MM.1S (cell line): ENCODE results near the gene GRAMD2A.

Experiments
- DNase-seq: peaks from one replicate; pipeline ENCODE4 v3.0.0-alpha.2; 2015
- H2AFZ ChIP-seq: fragments of 300-600 bp; sonication (generic); 2 replicates; pipeline ENCODE4 v1.6.0; 2016; ENCODE audit warnings: antibody characterized with exemption, low read length
- H3F3A ChIP-seq: fragments of 300-600 bp; sonication (generic); 2 replicates; pipeline ENCODE4 v1.6.1; 2016; ENCODE audit warnings: mild to moderate bottlenecking, antibody characterized with exemption, low read length, moderate library complexity, mixed read lengths; ENCODE audit not compliant: insufficient read depth
- H3K27ac ChIP-seq: fragments of 300-600 bp; sonication (generic); 2 replicates; pipeline ENCODE4 v1.5.1; 2016; ENCODE audit warnings: mild to moderate bottlenecking, low read length
- H3K27me3 ChIP-seq: fragments of 300-600 bp; sonication (generic); replicated peaks from 2 replicates; pipeline ENCODE4 v1.6.0; 2016; ENCODE audit warnings: low read length; ENCODE audit not compliant: insufficient read depth
- H3K36me3 ChIP-seq: fragments of 300-600 bp; sonication (generic); replicated peaks from 2 replicates; pipeline ENCODE4 v1.6.1; 2016; ENCODE audit warnings: mild to moderate bottlenecking, low read length, mixed read lengths; ENCODE audit not compliant: insufficient read depth
- H3K4me1 ChIP-seq: fragments of 300-600 bp; sonication (generic); 2 replicates; pipeline ENCODE4 v1.6.1; 2016; ENCODE audit warnings: low read length, mixed read lengths
- H3K4me2 ChIP-seq: fragments of 300-600 bp; sonication (generic); 2 replicates; pipeline ENCODE4 v1.6.0; 2016; ENCODE audit warnings: low read depth, low read length
- H3K4me3 ChIP-seq: fragments of 300-600 bp; sonication (generic); 2 replicates; pipeline ENCODE4 v1.5.1; 2016; ENCODE audit warnings: low read length, mixed read lengths
- H3K79me2 ChIP-seq: fragments of 300-600 bp; sonication (generic); 2 replicates; pipeline ENCODE4 v1.6.1; 2016; ENCODE audit warnings: mixed run types, low read length, mixed read lengths
- H3K9ac ChIP-seq: fragments of 300-600 bp; sonication (generic); 2 replicates; pipeline ENCODE4 v1.6.1; 2016; ENCODE audit warnings: low read length, mixed read lengths
- H3K9me2 ChIP-seq: fragments of 300-600 bp; sonication (generic); replicated peaks from 2 replicates; pipeline ENCODE4 v1.6.1; 2016; ENCODE audit warnings: mild to moderate bottlenecking, low read length, mixed read lengths; ENCODE audit not compliant: insufficient read depth
- H3K9me3 ChIP-seq: fragments of 300-600 bp; sonication (generic); replicated peaks from 2 replicates; pipeline ENCODE4 v1.6.1; 2016; ENCODE audit warnings: mild to moderate bottlenecking, low read length, mixed read lengths; ENCODE audit not compliant: insufficient read depth
- H4K20me1 ChIP-seq: fragments of 300-600 bp; sonication (generic); 2 replicates; pipeline ENCODE4 v1.6.1; 2016; ENCODE audit warnings: mild to moderate bottlenecking, low read length, moderate library complexity, mixed read lengths; ENCODE audit not compliant: insufficient read depth
- EZH2 ChIP-seq: fragments of 300-600 bp; sonication (generic); optimal IDR thresholded peaks from 2 replicates; pipeline ENCODE3; 2017; ENCODE audit warnings: low read depth, mild to moderate bottlenecking, antibody characterized with exemption, low read length, mixed read lengths
- EZH2phosphoT487 ChIP-seq: fragments of 300-600 bp; sonication (generic); IDR thresholded peaks from 2 replicates; pipeline ENCODE4 v1.6.1; 2018; ENCODE audit warnings: antibody characterized with exemption, low read length
- TF ChIP-seq, protein P1 (sequence below): fragments of 300-600 bp; sonication (generic); IDR thresholded peaks from 2 replicates; pipeline ENCODE4 v1.5.1; 2016; ENCODE audit warnings: antibody characterized with exemption, low read length, mixed read lengths

The GRAMD2A gene

GRCh38 chr15:72179950-72180581 is 17.5 kb downstream of the GRAMD2A start:
- H4K20me1 ChIP-seq = no peaks in the 10 kb centered on the region
- H3K9me3 ChIP-seq = no peaks in the 10 kb centered on the region
- H3F3A ChIP-seq = no peaks in the 10 kb centered on the region
- H3K79me2 ChIP-seq = no peaks in the 10 kb centered on the region
- no peak overlapping the region for H3K4me3 ChIP-seq
- no peaks in the 10 kb centered on the region for H3K9me2 ChIP-seq
- H3K36me3 ChIP-seq = no peaks in the 10 kb centered on the region
- no peaks in the 10 kb centered on the region for H3K4me1 ChIP-seq
- H3K27ac ChIP-seq = no peak overlapping the region
- no peak overlapping the region for H3K4me2 ChIP-seq
- H3K9ac ChIP-seq = no peak overlapping the region
- no peak for DNase-seq
- no peaks in the 10 kb centered on the region for H3K27me3 ChIP-seq
- no peak overlapping the region for H2AFZ ChIP-seq
- TF ChIP-seq EZH2 (no peak), EZH2phosphoT487 (no peak)
- TF ChIP-seq, protein P1, sequence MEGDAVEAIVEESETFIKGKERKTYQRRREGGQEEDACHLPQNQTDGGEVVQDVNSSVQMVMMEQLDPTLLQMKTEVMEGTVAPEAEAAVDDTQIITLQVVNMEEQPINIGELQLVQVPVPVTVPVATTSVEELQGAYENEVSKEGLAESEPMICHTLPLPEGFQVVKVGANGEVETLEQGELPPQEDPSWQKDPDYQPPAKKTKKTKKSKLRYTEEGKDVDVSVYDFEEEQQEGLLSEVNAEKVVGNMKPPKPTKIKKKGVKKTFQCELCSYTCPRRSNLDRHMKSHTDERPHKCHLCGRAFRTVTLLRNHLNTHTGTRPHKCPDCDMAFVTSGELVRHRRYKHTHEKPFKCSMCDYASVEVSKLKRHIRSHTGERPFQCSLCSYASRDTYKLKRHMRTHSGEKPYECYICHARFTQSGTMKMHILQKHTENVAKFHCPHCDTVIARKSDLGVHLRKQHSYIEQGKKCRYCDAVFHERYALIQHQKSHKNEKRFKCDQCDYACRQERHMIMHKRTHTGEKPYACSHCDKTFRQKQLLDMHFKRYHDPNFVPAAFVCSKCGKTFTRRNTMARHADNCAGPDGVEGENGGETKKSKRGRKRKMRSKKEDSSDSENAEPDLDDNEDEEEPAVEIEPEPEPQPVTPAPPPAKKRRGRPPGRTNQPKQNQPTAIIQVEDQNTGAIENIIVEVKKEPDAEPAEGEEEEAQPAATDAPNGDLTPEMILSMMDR = no peak

DNA sequence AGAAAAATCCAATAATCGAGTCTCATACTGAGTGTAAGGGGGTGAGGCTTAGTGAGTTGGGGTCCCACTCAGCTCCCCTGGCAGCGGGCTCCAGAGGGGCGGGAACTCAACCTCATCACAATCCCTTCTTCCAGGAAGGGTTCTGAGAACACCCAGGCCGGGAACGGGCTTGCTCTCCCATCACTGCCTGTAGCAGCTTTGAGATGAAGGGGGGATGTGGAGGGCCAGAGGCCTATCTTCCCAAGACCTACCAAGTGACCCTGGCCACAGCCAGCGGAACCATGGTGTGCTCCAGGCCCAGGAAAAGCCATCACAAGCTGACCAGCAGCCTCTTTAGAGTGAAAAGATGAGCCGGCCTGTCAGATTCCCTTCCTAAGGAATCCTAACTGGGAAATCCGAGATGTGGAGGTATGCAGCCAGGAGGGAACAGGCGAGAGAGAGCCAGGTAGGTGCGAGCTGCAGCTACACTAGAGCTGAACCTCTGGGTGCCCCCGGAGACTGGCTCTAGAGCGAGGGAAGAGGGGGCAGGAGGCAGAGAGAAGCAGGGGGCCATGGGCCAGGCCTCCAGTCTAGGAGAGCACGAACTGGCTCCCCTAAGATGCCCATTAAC is 18.5 kb downstream of the GRAMD2A start:
- TF ChIP-seq EZH2 = no peak
- TF ChIP-seq, protein P1 = no peak
- TF ChIP-seq EZH2phosphoT487 = no peak
- H3K4me1 ChIP-seq = no peaks in the 10 kb centered on the region
- no peaks in the 10 kb centered on the region for H3K79me2 ChIP-seq

DNA sequence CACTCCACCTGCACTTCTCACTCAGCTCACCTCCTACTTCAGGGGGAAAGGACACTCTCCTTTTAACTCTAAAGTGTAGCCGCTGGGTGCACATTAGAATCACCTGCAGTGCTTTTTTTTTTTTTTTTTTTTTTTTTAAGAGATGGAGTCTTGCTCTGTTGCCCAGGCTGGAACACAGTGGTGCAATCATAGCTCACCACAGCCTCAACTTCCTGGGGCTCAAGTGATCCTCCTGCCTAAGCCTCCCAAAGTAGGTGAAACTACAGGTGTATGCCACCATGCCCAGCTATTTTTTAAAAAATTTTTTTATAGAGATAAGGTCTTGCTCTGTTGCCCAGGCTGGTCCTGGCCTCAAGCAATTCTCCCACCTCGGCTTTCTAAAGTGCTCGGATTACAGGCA is 20.8 kb downstream of the GRAMD2A start:
- no peaks in the 10 kb centered on the region for H3K79me2 ChIP-seq
- no peaks in the 10 kb centered on the region for H3K4me1 ChIP-seq
- no peak overlapping the region for H2AFZ ChIP-seq
- TF ChIP-seq EZH2phosphoT487 (no peak), EZH2 (no peak)
- TF ChIP-seq, protein P1 = no peak
- no peak overlapping the region for H3K9ac ChIP-seq
- no peaks in the 10 kb centered on the region for H3K9me2 ChIP-seq
- H3K36me3 ChIP-seq = no peaks in the 10 kb centered on the region
- no peak for DNase-seq
- no peak overlapping the region for H3K4me3 ChIP-seq
- no peak overlapping the region for H3K27ac ChIP-seq
- H3F3A ChIP-seq = no peaks in the 10 kb centered on the region
- no peaks in the 10 kb centered on the region for H4K20me1 ChIP-seq
- no peaks in the 10 kb centered on the region for H3K27me3 ChIP-seq
- no peaks in the 10 kb centered on the region for H3K9me3 ChIP-seq
- no peak overlapping the region for H3K4me2 ChIP-seq

More for the DNA sequence above, 18.5 kb downstream of the GRAMD2A start:
- Histone ChIP-seq H3K4me3 (no peak overlapping the region), H2AFZ (no peak overlapping the region), H3F3A (no peaks in the 10 kb centered on the region), H3K9me3 (no peaks in the 10 kb centered on the region), H3K27me3 (no peaks in the 10 kb centered on the region), H3K9ac (no peak overlapping the region), H3K36me3 (no peaks in the 10 kb centered on the region), H3K9me2 (no peaks in the 10 kb centered on the region), H3K27ac (no peak overlapping the region), H4K20me1 (no peaks in the 10 kb centered on the region), H3K4me2 (no peak overlapping the region)
- DNase-seq = no peak
